Spleen (tissue), 11 donors: ENCODE data around the gene BRMS1. TPM values are rescaled to one million over a fixed set of nuclear protein-coding genes. Genes with fewer than 3 reads are reported as not detected.

Source experiments
- DNase-seq: peaks from one replicate; pipeline ENCODE4 v3.0.0-alpha.2; 2020
- H3K27ac ChIP-seq, 8 donors: fragments of 200-600 bp; sonication (generic) in 7 of 8; 1 replicate in 4 of 8; 2 replicates in 4 of 8; pipeline versions ENCODE4 v1.5.0 to v1.8.0; 2016 to 2021; ENCODE audit warnings: inconsistent platforms in 4 of 8, mild to moderate bottlenecking in 4 of 8, moderate library complexity in 1 of 8
- H3K27me3 ChIP-seq, 7 donors: fragments of 200-600 bp; sonication (generic) in 6 of 7; replicated peaks in 1 of 7; 1 replicate in 4 of 7; 2 replicates in 3 of 7; pipeline versions ENCODE4 v1.5.0 to v1.8.0; 2016 to 2021; ENCODE audit warnings: inconsistent platforms in 3 of 7, mild to moderate bottlenecking in 1 of 7
- H3K36me3 ChIP-seq, 6 donors: fragments of 200-600 bp; sonication (generic) in 5 of 6; 1 replicate in 4 of 6; 2 replicates in 2 of 6; pipeline versions ENCODE4 v1.5.0 to v1.8.0; 2016 to 2021; ENCODE audit warnings: inconsistent platforms in 2 of 6
- H3K4me1 ChIP-seq, 6 donors: fragments of 200-600 bp; sonication (generic) in 5 of 6; 1 replicate in 3 of 6; 2 replicates in 3 of 6; pipeline versions ENCODE4 v1.5.0 to v1.8.0; 2016 to 2021; ENCODE audit warnings: inconsistent platforms in 3 of 6
- H3K4me3 ChIP-seq, 8 donors: fragments of 200-600 bp; sonication (generic) in 7 of 8; 1 replicate in 4 of 8; 2 replicates in 4 of 8; pipeline versions ENCODE4 v1.5.0 to v1.8.0; 2016 to 2021; ENCODE audit warnings: inconsistent platforms in 4 of 8, mild to moderate bottlenecking in 4 of 8, moderate library complexity in 2 of 8
- H3K9me3 ChIP-seq, 8 donors: fragments of 200-600 bp; sonication (generic) in 7 of 8; 1 replicate in 4 of 8; 2 replicates in 4 of 8; pipeline versions ENCODE4 v1.5.0 to v1.8.0; 2016 to 2021; ENCODE audit warnings: inconsistent platforms in 4 of 8
- POLR2A ChIP-seq, 3 donors: fragments of 450-650 bp; IDR thresholded peaks; one replicate each; pipeline ENCODE4 v1.5.1; 2017; ENCODE audit warnings: antibody characterized with exemption in 3 of 3, mild to moderate bottlenecking in 1 of 3
- POLR2AphosphoS5 ChIP-seq, 3 donors: sonication (generic); formaldehyde crosslinking; IDR thresholded peaks; one replicate each; pipeline ENCODE4 v1.5.1; 2017; ENCODE audit warnings: antibody characterized with exemption in 3 of 3
- WGBS, 5 donors: extraction: QIAGEN DNeasy Blood & Tissue Kit in 3 of 5; methylation state at CpG; one replicate each; pipeline versions ENCODE4 v1.1.5 to v1.1.7; 2013 to 2018; 5-methylcytosine and 5-hydroxymethylcytosine counted together
- intact Hi-C: fragments of 100-400 bp; cut with DNase I; formaldehyde crosslinking; loops from one replicate; pipeline ENCODE4 v1.15.0; 2023; ENCODE audit warnings: low total_unique reads
- polyA plus RNA-seq, 3 donors: library from polyadenylated mRNA; stranded (reverse); fragments of 200-250 nt; gene quantifications; one replicate each; pipeline ENCODE4 v1.2.1, GENCODE V29; 2013
- total RNA-seq, 7 donors: library from RNA; depleted of rRNA in 3 of 7; stranded (reverse); fragments of >200 nt in 3 of 7; fragmentation: NEBNext Ultra II Directional in 4 of 7; extraction: Animal tissue kit (Norgen Biotek cat#: 25700) in 4 of 7; gene quantifications; one replicate each; pipeline versions ENCODE4 v1.1.0 to v1.2.1, GENCODE V29; 2016 to 2021
- TF ChIP-seq, protein P1 (sequence below), 11 experiments: fragments of 200-600 bp in 7 of 11; fragments of 450-650 bp in 4 of 11; sonication (generic) in 4 of 11; IDR thresholded peaks in 8 of 11; conservative IDR thresholded peaks in 3 of 11; 1 replicate in 7 of 11; 2 replicates in 4 of 11; pipeline versions ENCODE4 v1.4.0 to v1.8.0; 2016 to 2021; ENCODE audit warnings: antibody characterized with exemption in 11 of 11, inconsistent platforms in 4 of 11, mild to moderate bottlenecking in 1 of 11
- donor health status: healthy with polysubstance abuse.
- donor health status: DM: no; HTN: no; CAD: no; lungs with moderate emphysema.
- donor health status: DM: no; HTN: no; CAD: no.
- donor health status: Bipolar disorder and iron deficiency.
- donor health status: healthy.
- donor health status: DM: no; HTN: no; CAD: no.
- donor health status: DM: yes; HTN: yes; CAD: no.

BRMS1 gene
- total and polyA plus RNA-seq, 10 donors: 32.3 to 90.6 (median 42.8) TPM

- Histone ChIP-seq H3K27ac (no peak overlapping the region), H3K27me3 (peaks cover 0 to 73% (median 37%) of the 10 kb centered on the region in 7 donors), H3K36me3 (no peaks in the 10 kb centered on the region), H3K4me3 (peak overlapping the region in 1 of 8 donors; percentile 73), H3K9me3 (no peaks in the 10 kb centered on the region), H3K4me1 (peaks cover 14 to 44% (median 33%) of the 10 kb centered on the region in 6 donors)
- intact Hi-C loops: no loop called here
- 40 to 64% (median 55%) methylated on average over 12 to 17 of the region's 17 CpGs for WGBS, 5 donors
- TF ChIP-seq, protein P1, sequence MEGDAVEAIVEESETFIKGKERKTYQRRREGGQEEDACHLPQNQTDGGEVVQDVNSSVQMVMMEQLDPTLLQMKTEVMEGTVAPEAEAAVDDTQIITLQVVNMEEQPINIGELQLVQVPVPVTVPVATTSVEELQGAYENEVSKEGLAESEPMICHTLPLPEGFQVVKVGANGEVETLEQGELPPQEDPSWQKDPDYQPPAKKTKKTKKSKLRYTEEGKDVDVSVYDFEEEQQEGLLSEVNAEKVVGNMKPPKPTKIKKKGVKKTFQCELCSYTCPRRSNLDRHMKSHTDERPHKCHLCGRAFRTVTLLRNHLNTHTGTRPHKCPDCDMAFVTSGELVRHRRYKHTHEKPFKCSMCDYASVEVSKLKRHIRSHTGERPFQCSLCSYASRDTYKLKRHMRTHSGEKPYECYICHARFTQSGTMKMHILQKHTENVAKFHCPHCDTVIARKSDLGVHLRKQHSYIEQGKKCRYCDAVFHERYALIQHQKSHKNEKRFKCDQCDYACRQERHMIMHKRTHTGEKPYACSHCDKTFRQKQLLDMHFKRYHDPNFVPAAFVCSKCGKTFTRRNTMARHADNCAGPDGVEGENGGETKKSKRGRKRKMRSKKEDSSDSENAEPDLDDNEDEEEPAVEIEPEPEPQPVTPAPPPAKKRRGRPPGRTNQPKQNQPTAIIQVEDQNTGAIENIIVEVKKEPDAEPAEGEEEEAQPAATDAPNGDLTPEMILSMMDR (IDR thresholded peaks at IDR 0.05 in 8 of 11, conservative IDR thresholded peaks at IDR 0.05 in 3 of 11): no peak
- TF ChIP-seq POLR2A (IDR thresholded peaks at IDR 0.05) (no peak), POLR2AphosphoS5 (IDR thresholded peaks at IDR 0.05) (no peak)
- no peak for DNase-seq
Observed at GRCh38 chr11:66292543-66293332, 52.2 kb downstream of the BRMS1 start.

DNA sequence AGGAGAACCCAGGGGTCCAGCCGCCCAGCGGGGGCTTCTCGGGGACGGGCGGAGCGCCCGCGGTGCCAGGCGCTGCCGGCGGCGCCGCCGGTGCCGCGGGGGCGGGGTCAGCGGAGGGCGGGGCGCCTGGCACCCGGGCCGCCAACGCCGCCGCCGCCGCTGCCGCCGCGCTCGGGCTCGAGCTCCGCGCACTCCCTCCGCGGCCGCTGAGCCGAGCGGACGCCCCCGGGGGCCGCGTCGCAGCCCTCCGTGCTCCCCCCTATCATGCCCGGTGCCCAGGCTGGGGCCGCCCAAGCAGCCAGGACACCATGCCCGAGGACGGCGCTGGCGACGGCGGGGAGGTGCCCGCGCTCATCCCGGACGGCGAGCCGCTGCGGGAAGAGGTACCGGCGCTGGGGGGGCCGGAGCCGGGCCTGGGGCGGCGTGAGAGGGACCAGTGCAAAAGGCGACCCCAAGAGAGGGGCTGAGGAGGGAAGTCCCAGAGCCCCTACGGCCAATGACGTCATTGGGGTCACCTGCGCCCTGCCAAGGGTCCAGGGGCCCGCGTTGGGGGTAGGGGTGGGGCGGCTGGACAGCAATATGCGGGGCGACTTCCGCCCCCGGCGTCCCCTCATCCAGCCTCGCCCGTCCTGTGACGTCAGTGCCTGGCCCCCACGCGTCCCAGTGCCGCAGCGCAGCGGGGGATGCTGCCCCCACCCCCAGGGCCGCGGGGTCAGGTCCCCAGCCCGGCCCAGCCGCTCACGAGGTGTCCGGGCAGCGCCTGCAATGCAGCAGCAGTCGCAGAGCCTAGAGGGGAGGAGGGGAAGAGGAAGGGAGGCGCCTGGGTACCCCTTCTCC lies 53.0 kb downstream of the BRMS1 start, which contains the start of gene TMEM151A:
TSS of gene TMEM151A (plus strand) at position 189 of the 837 bp plus-strand sequence. CDS start at position 309, 120 bp downstream.
- intact Hi-C loops: no loop called here
- Histone ChIP-seq H3K27ac (no peak within 1 kb of the TSS), H3K9me3 (no peaks in the 10 kb centered on the region), H3K4me1 (peaks cover 18 to 52% (median 40%) of the 10 kb centered on the region in 6 donors), H3K27me3 (peaks cover 0 to 68% (median 37%) of the 10 kb centered on the region in 7 donors), H3K36me3 (no peaks in the 10 kb centered on the region), H3K4me3 (peak within 1 kb of the TSS; percentile 27 to 73 (median 44))
- TF ChIP-seq POLR2AphosphoS5 (IDR thresholded peaks at IDR 0.05) (no peak), POLR2A (IDR thresholded peaks at IDR 0.05) (no peak)
- no peak for DNase-seq
- WGBS, 5 donors: 2 to 3% (median 3%) methylated on average over 46 to 95 of the region's 95 CpGs

GRCh38 chr11:66291303-66291705 lies 53.6 kb downstream of the BRMS1 start:
- peak overlapping the region in 5 of 8 donors; percentile 43 to 73 (median 45) for H3K4me3 ChIP-seq

GRCh38 chr11:66290330-66290621 lies 54.6 kb downstream of the BRMS1 start:
- Histone ChIP-seq H3K27ac (no peak overlapping the region), H3K4me1 (peaks cover 18 to 65% (median 42%) of the 10 kb centered on the region in 6 donors), H3K4me3 (peak overlapping the region in 1 of 8 donors; percentile 88), H3K27me3 (peaks cover 0 to 53% (median 37%) of the 10 kb centered on the region in 7 donors), H3K9me3 (no peaks in the 10 kb centered on the region), H3K36me3 (peaks cover 0 to 9% (median under 1%) of the 10 kb centered on the region in 6 donors)
- DNase-seq: no peak
- no peak for TF ChIP-seq POLR2AphosphoS5 (IDR thresholded peaks at IDR 0.05)
- TF ChIP-seq, protein P1 (IDR thresholded peaks at IDR 0.05 in 8 of 11, conservative IDR thresholded peaks at IDR 0.05 in 3 of 11): no peak
- no peak for TF ChIP-seq POLR2A (IDR thresholded peaks at IDR 0.05)
- WGBS, 5 donors: 77 to 93% (median 81%) methylated on average over 2 of the region's 2 CpGs
- intact Hi-C loops: no loop called here

More at GRCh38 chr11:66291303-66291705, 53.6 kb downstream of the BRMS1 start:
- H3K27me3 ChIP-seq: peaks cover 0 to 63% (median 37%) of the 10 kb centered on the region in 7 donors
- no peak for DNase-seq
- no peaks in the 10 kb centered on the region for H3K36me3 ChIP-seq
- WGBS, 5 donors: 17 to 40% (median 21%) methylated on average over 8 to 16 of the region's 16 CpGs
- TF ChIP-seq, protein P1 (IDR thresholded peaks at IDR 0.05 in 8 of 11, conservative IDR thresholded peaks at IDR 0.05 in 3 of 11): no peak
- no peaks in the 10 kb centered on the region for H3K9me3 ChIP-seq
- H3K4me1 ChIP-seq: peaks cover 18 to 59% (median 42%) of the 10 kb centered on the region in 6 donors
- no peak overlapping the region for H3K27ac ChIP-seq
- intact Hi-C loops: no loop called here
